Measurements from ENCODE around the gene USP5.
A peak's percentile ranks its signal among the peaks of the same experiment; 100 is the strongest.

USP5 gene

GRCh38 chr12:6851921-6852650, at the start of gene USP5:
Gene USP5 (plus strand): TSS chr12:6852150. CDS start chr12:6852180, 30 bp downstream.
- peak; percentile 96 to 98 for DNase-seq (ENCODE audit: low read depth in 2 of 2)

GRCh38 chr12:6807170-6807569, 44.8 kb upstream of the USP5 start:
- DNase-seq (ENCODE audit: low read depth in 2 of 2): no peak

- DNase-seq (ENCODE audit: low read depth in 2 of 2): no peak
Measured at GRCh38 chr12:6809056-6809455, 42.9 kb upstream of the USP5 start.

GRCh38 chr12:6810758-6811157, 41.2 kb upstream of the USP5 start:
- DNase-seq (ENCODE audit: low read depth in 2 of 2): no peak

- no peak for DNase-seq (ENCODE audit: low read depth in 2 of 2)
Measured at GRCh38 chr12:6813363-6813762, 38.6 kb upstream of the USP5 start.

GRCh38 chr12:6816598-6816997, 35.4 kb upstream of the USP5 start:
- no peak for DNase-seq (ENCODE audit: low read depth in 2 of 2)

GRCh38 chr12:6817098-6817497, 34.9 kb upstream of the USP5 start:
- no peak for DNase-seq (ENCODE audit: low read depth in 2 of 2)

GRCh38 chr12:6817662-6818157, 34.2 kb upstream of the USP5 start:
- no peak for DNase-seq (ENCODE audit: low read depth in 2 of 2)

GRCh38 chr12:6818222-6818621, 33.7 kb upstream of the USP5 start:
- DNase-seq (ENCODE audit: low read depth in 2 of 2): no peak

- DNase-seq (ENCODE audit: low read depth in 2 of 2): no peak
Measured at GRCh38 chr12:6818645-6819044, 33.3 kb upstream of the USP5 start.

- no peak for DNase-seq (ENCODE audit: low read depth in 2 of 2)
Measured at GRCh38 chr12:6819106-6820030, 32.6 kb upstream of the USP5 start.

- no peak for DNase-seq (ENCODE audit: low read depth in 2 of 2)
Measured at GRCh38 chr12:6820166-6820565, 31.8 kb upstream of the USP5 start.

GRCh38 chr12:6821591-6822425, 30.1 kb upstream of the USP5 start, which contains the start of gene GPR162:
Gene GPR162 (plus strand): TSS chr12:6821821. CDS start chr12:6823899, 2,078 bp downstream.
- no peak for DNase-seq (ENCODE audit: low read depth in 2 of 2)

- no peak for DNase-seq (ENCODE audit: low read depth in 2 of 2)
Measured at GRCh38 chr12:6822426-6823135, 29.4 kb upstream of the USP5 start.

GRCh38 chr12:6823182-6824084, 28.5 kb upstream of the USP5 start:
- DNase-seq (ENCODE audit: low read depth in 2 of 2): no peak

GRCh38 chr12:6824085-6824775, 27.7 kb upstream of the USP5 start:
- DNase-seq (ENCODE audit: low read depth in 2 of 2): no peak

GRCh38 chr12:6824901-6825381, 27.0 kb upstream of the USP5 start:
- no peak for DNase-seq (ENCODE audit: low read depth in 2 of 2)

GRCh38 chr12:6825398-6826124, 26.4 kb upstream of the USP5 start:
- peak; percentile 65 to 88 for DNase-seq (ENCODE audit: low read depth in 2 of 2)

All from stimulated activated CD4-positive, alpha-beta T cell treated with anti-CD3 and anti-CD28 coated beads, Interleukin-12 subunit alpha, Interleukin-12 subunit beta, amount 100 ng/mL, for 24 hours (primary cell).